Stimulated activated CD8-positive, alpha-beta memory T cell treated with anti-CD3 and anti-CD28 coated beads, Interleukin-4, amount 100 ng/mL, for 4 hours (primary cell): ENCODE measurements around the gene GDF11.

Source experiments
- DNase-seq, 2 donors: peaks; one replicate each; pipeline ENCODE4 v3.0.0-alpha.2; 2020; ENCODE audit warnings: low read depth in 2 of 2, low spot score in 1 of 2

Gene GDF11

DNA sequence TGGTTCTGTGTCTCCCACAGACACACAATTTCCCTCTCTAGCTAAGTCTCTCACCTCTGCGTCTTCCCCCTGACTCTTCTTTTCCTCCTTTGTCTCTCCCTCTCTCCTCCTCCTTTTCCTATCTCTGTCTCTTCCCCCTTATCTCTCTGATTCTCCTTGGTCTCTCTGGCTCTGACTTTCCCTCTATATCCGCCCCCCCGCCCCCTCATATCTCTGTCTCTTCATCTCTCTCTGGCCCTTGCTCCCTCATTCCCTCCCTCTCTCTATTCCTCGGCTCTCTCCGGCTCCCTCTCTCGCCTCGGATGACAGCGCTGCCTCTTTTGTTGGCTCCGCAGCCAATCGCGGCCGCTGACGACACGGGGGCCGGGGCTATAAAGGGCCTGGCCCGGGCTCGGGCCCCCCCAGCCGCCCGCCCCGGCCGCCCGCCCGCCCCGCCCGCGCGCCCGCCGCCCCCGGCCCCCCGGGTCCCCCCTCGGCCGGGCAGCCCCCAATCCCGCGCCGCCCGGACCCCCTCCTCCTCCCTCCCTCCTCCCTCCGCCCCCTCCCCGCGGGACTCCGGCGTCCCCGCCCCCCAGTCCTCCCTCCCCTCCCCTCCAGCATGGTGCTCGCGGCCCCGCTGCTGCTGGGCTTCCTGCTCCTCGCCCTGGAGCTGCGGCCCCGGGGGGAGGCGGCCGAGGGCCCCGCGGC lies at the start of gene GDF11:
Gene GDF11 (plus strand): TSS at position 404 of the 687 bp plus-strand sequence. CDS start 195 bp downstream, at position 599.
- no peak for DNase-seq

DNA sequence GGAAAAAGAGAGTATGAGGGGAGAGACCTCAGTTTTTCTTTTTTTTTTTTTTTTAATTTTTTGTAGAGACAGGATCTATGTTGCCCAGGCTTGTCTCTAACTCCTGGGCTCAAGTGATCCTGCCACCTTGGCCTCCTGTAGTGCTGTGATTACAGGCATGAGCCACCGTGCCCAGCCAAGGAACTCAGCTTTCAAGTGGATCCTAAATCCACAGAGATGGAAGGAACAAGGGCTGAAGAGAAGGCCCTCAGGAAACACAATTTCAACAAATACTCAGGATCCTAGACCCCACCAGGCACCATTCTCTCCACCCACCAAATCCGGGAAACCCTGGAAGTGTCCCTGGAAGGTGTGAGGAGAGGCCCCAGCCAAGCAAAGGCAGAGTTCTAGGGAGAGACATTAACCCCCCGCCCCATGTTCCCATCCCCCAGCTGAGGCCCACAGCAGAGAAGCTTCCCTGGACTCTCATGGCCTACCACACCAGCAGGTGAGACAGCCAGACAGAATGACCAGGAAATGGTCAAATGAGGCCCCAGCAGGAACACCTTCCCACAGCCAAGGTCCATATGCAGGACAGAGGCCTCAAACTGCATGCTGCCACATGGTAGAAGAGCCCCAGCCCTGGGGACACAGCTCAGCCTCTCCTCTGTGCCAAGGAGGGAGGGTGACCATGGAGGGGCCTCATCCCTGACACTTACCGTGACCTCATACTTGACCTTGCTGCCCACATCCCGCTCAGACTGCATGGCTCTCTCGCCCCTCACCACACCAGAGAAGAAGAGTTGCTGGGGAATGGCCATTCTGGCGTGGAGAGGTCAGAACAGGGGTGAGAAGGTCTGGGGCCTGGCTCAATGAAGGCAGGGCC lies 49.4 kb upstream of the GDF11 start:
- DNase-seq: no peak

DNA sequence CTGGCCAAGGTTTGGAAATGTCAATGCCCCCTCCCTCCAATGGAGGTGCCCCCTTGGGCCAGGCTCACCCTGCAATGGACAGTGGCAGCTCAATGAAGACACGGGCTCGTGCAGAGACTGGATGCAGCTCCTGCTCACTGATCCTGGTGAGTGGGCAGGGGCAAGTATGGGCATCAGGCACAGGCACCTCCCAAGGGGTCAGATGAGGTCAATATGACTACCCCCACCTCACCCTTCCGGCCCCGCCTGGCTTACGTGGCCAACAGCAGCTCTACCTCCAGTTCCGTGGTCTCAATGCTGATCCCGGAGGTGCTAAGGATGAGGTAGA lies 48.8 kb upstream of the GDF11 start:
- no peak for DNase-seq

DNA sequence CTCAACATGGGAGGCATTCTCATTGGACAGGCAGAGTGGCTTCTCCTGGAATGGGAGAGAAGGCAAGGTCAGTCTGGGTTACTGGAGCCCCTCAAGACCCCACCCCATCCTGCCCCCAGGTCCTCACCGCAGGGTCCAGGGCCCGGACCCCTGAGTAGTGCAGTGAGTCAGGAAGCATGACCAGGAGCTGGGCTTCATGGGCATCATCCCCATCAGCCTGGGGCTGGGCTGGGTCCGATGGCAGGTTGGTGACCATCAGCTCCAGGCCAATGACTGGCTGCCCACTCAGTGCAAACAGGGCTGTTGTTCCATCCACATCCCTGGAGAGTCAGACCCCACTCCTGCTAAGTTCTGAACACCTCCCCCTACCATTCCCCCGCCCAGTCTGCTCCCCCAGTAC lies 48.3 kb upstream of the GDF11 start:
- DNase-seq: no peak

GRCh38 chr12:55695349-55695748 lies 47.6 kb upstream of the GDF11 start:
- DNase-seq: no peak

GRCh38 chr12:55696141-55696540 lies 46.8 kb upstream of the GDF11 start:
- DNase-seq: no peak

- no peak for DNase-seq
These were observed 46.0 kb upstream of the GDF11 start for GRCh38 chr12:55696796-55697462.

DNA sequence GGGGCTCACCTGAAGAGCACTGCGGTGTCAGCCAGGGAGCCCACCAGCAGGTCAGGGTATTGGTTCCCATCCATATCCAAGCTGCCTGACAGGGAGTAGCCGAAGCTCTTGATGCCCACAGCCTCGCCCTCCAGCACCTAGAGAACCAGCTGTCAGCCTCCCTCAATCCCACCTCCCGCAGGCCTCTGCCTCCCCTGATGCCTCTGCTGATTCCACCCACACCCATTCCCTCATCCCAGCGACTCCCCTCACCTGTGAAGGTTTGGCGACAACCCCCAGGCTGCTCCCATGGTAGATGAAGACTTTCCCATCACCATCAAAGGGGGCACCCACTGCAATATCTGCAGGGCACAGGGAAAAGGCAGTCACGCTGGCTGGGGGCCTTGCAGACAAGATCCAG lies 45.2 kb upstream of the GDF11 start:
- no peak for DNase-seq

GRCh38 chr12:55698241-55698955 lies 44.5 kb upstream of the GDF11 start:
- no peak for DNase-seq

DNA sequence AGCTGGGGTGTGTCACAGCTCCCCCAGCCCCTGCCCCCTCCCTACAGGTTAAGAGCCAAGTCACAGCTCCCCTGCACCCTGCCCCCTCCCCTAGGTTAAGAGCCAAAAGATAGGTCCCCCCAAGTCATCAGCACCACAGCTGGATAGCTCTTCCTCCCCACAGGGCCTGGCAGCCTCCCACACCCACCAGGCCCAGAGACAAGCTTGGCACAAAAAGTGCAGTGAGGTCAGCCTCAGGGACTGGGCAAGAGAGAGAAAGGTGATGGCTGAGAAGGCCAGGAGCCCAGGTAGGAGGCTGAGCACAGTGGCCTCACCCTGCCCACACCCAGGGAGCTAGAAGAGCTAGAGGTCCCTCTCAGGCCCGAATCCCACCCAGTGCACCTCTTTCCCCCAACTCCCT lies 44.0 kb upstream of the GDF11 start:
- no peak for DNase-seq

- DNase-seq: no peak
These were observed 43.4 kb upstream of the GDF11 start for GRCh38 chr12:55699471-55700055.

DNA sequence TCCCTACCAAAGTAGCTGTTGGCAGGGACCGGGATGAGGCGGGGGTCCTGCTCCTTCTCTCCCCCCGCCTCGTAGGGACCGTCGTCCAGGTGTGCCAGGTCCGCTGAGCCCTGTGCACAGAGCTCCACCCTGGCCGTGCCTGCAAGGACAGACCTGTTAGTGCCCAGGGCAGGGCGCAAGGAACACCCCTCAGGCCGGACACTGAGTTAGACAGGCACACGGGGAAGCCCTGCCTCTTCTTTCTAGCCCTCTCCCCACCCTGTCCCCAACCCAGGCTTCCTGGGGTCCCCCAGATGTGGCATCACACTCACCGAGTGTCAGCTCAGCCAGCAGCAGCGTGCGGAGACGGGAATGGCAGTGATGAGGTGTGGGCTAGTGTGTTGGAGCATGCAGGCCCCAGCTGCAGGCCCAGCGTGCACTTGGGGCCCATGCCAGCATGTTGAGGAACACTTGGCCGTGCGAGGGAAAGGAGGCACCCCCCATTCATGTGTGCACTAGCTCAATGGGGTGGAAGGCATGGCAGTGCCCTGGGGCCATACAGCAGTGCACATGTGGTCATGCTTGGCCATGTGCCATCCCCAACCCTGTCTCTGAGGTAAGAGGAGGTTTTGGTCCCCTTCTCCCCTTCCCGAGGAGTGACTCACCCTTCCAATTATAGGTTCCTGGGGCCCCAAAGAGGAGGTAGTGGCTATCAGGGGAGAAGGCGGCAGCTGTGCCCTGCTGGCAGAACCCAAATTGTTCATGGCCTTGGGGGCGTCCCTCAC lies 42.5 kb upstream of the GDF11 start:
- DNase-seq: no peak

DNA sequence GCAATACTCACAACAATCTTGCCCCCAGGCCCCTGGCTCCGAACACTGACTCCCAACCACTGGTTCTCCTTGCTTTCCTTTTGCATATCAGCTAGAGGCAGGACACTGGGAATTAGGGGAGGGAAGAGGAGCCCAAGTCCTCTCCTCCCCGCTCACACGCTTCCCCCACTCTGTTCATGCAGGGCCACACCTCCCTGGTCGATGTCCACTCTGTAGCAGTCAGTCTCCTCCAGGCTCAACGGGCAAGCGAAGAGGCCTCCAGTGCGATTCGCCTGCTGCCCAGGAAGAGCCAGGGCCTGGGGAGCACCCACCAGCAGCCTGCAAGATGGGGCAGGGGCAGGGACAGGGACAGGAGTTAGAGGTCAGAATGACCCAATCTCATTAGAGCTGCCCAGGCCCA lies 40.1 kb upstream of the GDF11 start:
- no peak for DNase-seq

DNA sequence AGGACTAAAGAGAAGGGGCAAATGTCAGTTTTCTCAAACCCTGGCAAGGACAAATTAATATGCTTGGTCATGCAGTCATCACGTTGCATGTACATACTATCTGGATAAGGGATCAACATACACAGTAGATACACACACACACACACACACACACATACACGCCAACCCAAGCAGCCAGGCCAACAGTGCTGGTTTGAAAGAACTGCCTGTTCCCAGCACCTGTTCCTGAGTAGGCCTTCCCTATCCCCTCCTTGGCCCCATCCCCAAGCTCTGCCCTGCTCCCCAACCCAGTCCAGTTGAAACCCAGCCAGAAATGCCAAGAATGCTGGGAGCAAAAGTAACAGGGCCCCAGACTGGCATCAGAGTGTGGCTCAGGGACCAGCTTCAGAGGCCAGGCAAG lies 39.6 kb upstream of the GDF11 start:
- DNase-seq: no peak

- DNase-seq: no peak
These were observed 38.8 kb upstream of the GDF11 start for GRCh38 chr12:55703901-55704761.

DNA sequence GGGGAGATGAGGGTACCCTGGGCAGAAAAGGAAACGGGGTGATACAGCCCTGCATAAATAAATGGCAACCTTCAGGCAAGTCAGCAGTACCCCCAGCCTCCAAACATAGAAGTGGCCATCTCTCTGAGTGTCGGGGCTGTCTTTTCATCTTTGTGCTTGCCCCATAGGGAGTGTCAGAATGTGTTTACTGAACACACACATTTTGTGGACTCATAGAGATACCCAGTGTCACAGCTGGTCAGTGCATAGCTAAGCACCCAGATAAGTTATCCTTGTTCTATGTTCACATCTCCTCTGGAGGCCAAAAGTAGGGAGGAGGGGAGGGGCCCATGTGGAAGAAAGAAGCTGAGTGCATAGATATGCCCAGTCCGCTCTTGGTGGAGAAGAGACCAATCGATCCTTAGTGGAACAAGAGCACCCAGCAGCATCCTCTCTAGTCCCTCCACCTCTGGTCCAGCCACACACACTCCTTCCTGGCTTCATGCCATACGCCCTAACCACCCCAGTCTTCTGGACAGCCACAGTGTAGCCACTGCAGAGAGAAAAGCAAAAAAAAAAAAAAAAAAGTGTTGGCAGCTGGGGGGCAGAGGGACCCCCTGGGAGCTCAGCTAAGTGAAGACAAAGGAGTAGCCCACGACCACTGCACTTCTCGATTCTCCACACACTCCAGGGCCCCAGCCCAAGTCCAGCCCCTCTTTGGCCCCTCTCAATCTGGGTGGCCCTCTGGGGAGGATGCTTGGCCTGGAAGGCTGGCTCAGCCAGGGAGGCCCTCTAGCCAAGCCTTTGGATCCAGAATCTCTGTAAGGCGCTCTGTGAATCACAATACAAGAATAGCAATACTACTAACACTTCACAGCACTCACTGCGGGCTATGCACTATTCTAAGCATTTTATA lies 37.9 kb upstream of the GDF11 start:
- DNase-seq: no peak

GRCh38 chr12:55705782-55706402 lies 37.0 kb upstream of the GDF11 start:
- DNase-seq: no peak
